Gastroesophageal sphincter (tissue), 3 donors: ENCODE data around the gene CDK16.

Experiments
- EP300 ChIP-seq: sonication (generic); formaldehyde crosslinking; IDR thresholded peaks from one replicate; pipeline ENCODE4 v1.6.1; 2017; ENCODE audit warnings: antibody characterized with exemption, mild to moderate bottlenecking
- POLR2AphosphoS5 ChIP-seq: sonication (generic); formaldehyde crosslinking; IDR thresholded peaks from one replicate; pipeline ENCODE4 v1.6.1; 2017; ENCODE audit warnings: antibody characterized with exemption
- TF ChIP-seq, protein P1 (sequence below), 4 experiments: fragments of 200-600 bp in 2 of 4; fragments of 450-650 bp in 2 of 4; sonication (generic) in 1 of 4; IDR thresholded peaks; one replicate each; pipeline ENCODE4 v1.5.1; 2017 to 2019; ENCODE audit warnings: antibody characterized with exemption in 4 of 4, mild to moderate bottlenecking in 2 of 4, moderate library complexity in 2 of 4

DNA sequence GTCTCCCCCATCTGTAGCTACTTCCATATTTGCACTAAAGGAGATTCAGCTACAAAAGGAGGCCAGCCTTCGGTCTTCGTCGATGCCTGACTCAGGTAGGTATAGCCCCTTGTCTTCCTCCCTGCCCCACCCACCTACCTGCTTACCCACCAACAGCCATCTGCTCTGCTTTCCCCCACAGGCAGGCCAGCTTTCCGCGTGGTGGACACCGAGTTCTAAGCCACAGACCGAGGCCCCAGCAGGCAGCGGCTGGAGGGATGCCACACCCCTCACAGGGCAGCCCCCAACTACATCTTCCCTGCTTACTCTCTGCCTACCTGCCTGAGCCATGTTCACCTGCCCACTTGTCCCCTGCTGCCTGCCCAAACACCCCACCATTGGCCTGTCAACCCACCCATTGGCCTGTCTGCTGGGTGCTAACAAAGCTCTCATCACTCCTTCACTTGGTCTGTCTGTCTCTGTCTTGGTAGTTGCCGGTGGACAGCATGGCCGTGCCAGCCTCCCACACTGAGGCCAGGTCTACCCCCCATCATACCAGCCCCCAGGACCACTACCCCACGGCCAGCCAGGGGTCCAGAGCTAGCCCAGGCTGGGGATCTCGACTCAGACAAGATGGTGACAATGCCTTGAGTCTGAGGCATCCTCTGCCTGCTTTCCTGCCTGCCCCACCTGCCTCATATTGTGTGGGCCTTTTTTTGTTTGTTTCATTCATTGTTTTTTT, 10.2 kb downstream of the CDK16 start:
- no peak for TF ChIP-seq POLR2AphosphoS5
- TF ChIP-seq EP300, result no peak
- TF ChIP-seq, protein P1, sequence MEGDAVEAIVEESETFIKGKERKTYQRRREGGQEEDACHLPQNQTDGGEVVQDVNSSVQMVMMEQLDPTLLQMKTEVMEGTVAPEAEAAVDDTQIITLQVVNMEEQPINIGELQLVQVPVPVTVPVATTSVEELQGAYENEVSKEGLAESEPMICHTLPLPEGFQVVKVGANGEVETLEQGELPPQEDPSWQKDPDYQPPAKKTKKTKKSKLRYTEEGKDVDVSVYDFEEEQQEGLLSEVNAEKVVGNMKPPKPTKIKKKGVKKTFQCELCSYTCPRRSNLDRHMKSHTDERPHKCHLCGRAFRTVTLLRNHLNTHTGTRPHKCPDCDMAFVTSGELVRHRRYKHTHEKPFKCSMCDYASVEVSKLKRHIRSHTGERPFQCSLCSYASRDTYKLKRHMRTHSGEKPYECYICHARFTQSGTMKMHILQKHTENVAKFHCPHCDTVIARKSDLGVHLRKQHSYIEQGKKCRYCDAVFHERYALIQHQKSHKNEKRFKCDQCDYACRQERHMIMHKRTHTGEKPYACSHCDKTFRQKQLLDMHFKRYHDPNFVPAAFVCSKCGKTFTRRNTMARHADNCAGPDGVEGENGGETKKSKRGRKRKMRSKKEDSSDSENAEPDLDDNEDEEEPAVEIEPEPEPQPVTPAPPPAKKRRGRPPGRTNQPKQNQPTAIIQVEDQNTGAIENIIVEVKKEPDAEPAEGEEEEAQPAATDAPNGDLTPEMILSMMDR (IDR thresholded peaks at IDR 0.05), result no peak
